ENCODE measurements around the gene ADH4.

The ADH4 gene

DNA sequence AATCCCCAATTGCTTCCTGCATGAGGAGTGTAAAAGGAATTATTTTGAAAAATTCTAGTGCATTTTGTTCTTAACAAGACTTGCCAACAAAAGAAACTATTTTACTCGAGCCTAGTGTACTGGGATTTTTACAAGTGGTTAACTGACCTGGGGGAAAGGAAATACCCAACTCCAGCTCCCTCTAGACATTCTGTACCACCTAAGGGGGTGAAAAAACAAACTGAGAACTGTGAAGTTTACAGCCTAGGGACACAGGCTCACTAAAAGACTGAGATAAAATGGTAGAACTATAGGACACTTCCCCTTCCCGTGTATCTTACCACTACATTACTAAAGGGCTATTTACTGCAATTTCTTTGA is 52.9 kb downstream of the ADH4 start:
- H3K36me3 ChIP-seq = no peaks in the 10 kb centered on the region; the same call in 1 of the 2 replicates
- no peaks in the 10 kb centered on the region for H3K27me3 ChIP-seq (ENCODE audit: insufficient read depth, low read depth, severe bottlenecking)
- no peak for DNase-seq
- peaks cover 3% of the 10 kb centered on the region for H3K9me3 ChIP-seq (ENCODE audit: severe bottlenecking)
- TF ChIP-seq, protein P1, sequence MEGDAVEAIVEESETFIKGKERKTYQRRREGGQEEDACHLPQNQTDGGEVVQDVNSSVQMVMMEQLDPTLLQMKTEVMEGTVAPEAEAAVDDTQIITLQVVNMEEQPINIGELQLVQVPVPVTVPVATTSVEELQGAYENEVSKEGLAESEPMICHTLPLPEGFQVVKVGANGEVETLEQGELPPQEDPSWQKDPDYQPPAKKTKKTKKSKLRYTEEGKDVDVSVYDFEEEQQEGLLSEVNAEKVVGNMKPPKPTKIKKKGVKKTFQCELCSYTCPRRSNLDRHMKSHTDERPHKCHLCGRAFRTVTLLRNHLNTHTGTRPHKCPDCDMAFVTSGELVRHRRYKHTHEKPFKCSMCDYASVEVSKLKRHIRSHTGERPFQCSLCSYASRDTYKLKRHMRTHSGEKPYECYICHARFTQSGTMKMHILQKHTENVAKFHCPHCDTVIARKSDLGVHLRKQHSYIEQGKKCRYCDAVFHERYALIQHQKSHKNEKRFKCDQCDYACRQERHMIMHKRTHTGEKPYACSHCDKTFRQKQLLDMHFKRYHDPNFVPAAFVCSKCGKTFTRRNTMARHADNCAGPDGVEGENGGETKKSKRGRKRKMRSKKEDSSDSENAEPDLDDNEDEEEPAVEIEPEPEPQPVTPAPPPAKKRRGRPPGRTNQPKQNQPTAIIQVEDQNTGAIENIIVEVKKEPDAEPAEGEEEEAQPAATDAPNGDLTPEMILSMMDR (IDR thresholded peaks at IDR 0.05; ENCODE audit: low read depth, low read length) = no peak
- no peak overlapping the region for H3K4me3 ChIP-seq (ENCODE audit: low read depth, low read length)
- H3K27ac ChIP-seq = no peak overlapping the region

GRCh38 chr4:99090481-99091215 is 53.4 kb downstream of the ADH4 start:
- H3K9me3 ChIP-seq (ENCODE audit: severe bottlenecking) = peaks cover 3% of the 10 kb centered on the region
- DNase-seq = no peak
- H3K4me3 ChIP-seq (ENCODE audit: low read depth, low read length) = no peak overlapping the region
- H3K27ac ChIP-seq = no peak overlapping the region
- peaks cover 1% of the 10 kb centered on the region for H3K36me3 ChIP-seq
- no peaks in the 10 kb centered on the region for H3K27me3 ChIP-seq (ENCODE audit: insufficient read depth, low read depth, severe bottlenecking)
- TF ChIP-seq, protein P1 (IDR thresholded peaks at IDR 0.05; ENCODE audit: low read depth, low read length) = no peak

DNA sequence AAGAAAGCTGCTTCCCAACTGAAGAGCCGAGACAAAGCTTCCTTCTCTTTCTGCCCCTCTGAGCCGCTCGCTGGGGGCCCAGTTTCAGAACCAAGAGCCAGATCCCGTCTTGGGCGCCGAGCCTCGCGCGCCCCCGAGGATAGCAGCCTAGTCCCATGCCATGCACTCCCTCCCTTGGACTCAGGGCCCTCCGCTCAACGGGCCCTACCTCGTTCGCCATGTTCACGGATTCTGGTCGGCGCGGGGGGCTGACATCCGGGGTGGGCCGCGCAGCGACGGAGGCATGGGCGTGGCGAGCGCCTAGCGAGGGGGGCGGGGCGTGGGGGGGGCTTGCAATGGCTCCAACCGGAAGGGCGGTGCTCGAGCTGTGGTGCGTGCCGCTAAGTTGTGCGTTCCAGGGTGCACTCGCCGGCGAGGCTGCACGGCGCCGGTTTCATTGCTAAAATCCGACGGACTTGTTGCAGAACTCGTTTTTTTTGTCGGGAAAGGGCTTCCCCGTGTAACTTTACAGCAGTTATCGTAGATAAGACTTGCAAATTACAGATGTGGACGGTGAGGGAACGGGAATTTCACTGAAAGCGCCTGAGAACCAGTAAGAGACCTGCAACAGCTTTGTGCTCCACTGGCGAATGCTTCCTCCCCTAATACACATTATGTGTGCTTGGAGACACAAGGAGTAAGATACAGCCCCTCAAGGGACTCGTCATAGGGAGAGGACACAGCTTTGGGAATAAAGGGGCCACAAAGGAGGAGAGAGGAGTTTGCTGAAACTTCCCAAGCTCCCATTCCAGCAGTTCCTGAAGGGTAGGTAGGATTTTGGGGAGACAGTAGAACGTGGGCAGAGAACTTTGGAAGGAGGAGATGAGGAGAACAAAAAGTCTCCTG is 55.4 kb downstream of the ADH4 start, which contains the start of gene ADH5:
ADH5 (minus strand) TSS at position 308 of the 885 bp plus-strand sequence; CDS start at position 220, 88 bp downstream.
- peak; percentile 92 for DNase-seq
- peak within 1 kb of the TSS; percentile 100 for H3K4me3 ChIP-seq (ENCODE audit: low read depth, low read length)
- H3K9me3 ChIP-seq (ENCODE audit: severe bottlenecking) = no peaks in the 10 kb centered on the region
- H3K27ac ChIP-seq = peak within 1 kb of the TSS; percentile 87
- TF ChIP-seq, protein P1 (IDR thresholded peaks at IDR 0.05; ENCODE audit: low read depth, low read length) = no peak
- H3K36me3 ChIP-seq = peaks cover 20% of the 10 kb centered on the region
- H3K27me3 ChIP-seq (ENCODE audit: insufficient read depth, low read depth, severe bottlenecking) = no peaks in the 10 kb centered on the region

DNA sequence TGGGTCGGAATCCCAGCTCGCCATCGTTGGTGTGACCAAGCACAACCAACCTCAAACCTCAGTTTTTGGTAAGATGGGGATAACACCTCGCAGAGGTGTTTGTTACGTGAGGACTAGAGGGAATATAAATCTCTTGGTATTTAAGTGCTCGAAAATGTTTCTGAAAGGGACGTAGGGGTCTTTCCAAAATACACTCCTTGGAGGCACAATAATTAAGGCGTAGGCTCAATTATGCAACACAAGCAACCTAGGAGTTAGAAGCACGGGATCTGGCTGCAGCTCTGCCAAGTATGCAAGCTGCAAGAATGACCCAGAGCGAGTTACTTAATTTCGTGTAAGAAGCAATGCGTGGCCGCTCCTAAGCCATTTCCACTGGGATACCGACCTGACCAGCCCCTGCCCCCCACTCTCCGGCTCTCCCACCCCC is 56.1 kb downstream of the ADH4 start:
- H3K36me3 ChIP-seq = peaks cover 26% of the 10 kb centered on the region
- H3K9me3 ChIP-seq (ENCODE audit: severe bottlenecking) = no peaks in the 10 kb centered on the region
- H3K27me3 ChIP-seq (ENCODE audit: insufficient read depth, low read depth, severe bottlenecking) = no peaks in the 10 kb centered on the region
- DNase-seq = peak; percentile 17
- peak overlapping the region; percentile 100 for H3K4me3 ChIP-seq (ENCODE audit: low read depth, low read length)
- H3K27ac ChIP-seq = peak overlapping the region; percentile 87
- TF ChIP-seq, protein P1 (IDR thresholded peaks at IDR 0.05; ENCODE audit: low read depth, low read length) = no peak

DNA sequence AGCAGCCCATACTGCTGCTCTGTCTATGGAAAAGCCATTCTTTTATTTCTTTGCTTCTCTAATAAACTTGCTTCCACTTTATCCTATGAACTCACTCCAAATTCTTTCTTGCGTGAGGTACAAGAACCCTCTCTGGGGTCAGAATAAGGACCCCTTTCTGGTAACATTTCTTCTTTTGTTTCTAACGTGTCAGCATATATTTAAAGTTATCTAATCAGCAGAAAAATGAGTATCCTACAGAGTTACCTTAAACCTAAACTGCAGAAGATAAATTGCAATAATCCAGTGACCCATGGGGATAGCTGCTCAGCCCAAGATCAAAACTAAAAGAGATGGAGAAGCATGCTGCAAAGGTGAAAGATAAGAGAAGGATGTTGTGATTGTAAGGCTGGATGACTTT is 59.5 kb downstream of the ADH4 start:
- TF ChIP-seq, protein P1 (IDR thresholded peaks at IDR 0.05; ENCODE audit: low read depth, low read length) = no peak
- DNase-seq = no peak
- H3K4me3 ChIP-seq (ENCODE audit: low read depth, low read length) = no peak overlapping the region
- H3K27ac ChIP-seq = no peak overlapping the region
- peaks cover 60% of the 10 kb centered on the region for H3K36me3 ChIP-seq
- no peaks in the 10 kb centered on the region for H3K27me3 ChIP-seq (ENCODE audit: insufficient read depth, low read depth, severe bottlenecking)
- no peaks in the 10 kb centered on the region for H3K9me3 ChIP-seq (ENCODE audit: severe bottlenecking)
